Natural killer cell (primary cell): ENCODE measurements around the gene ANKRD9. TPM values are rescaled to one million over a fixed set of nuclear protein-coding genes. Genes with fewer than 3 reads are reported as not detected.
"Not testable (repeated sequence)": the region's sequence is repeated elsewhere in the genome, so short reads cannot be mapped to it uniquely, and the experiment has no call there.

Source experiments
- ATAC-seq, 3 donors: fragments of 150-1000 bp in 2 of 3; fragments of 200-7000 bp in 1 of 3; cut with Tn5 transposase; 1 replicate in 1 of 3; 2 replicates in 2 of 3; pipeline ENCODE4 v1.10.0; 2021; ENCODE audit warnings: mild to moderate bottlenecking in 2 of 3, moderate library complexity in 2 of 3
- DNase-seq, 2 donors: peaks; one replicate each; pipeline versions ENCODE4 v3.0.0 to v3.0.0-alpha.2; 2013 to 2021; ENCODE audit warnings: mixed read lengths in 1 of 2
- H3K27ac ChIP-seq: one replicate; pipeline ENCODE4 v1.5.1; 2013; ENCODE audit warnings: mild to moderate bottlenecking, low read length
- H3K27me3 ChIP-seq: one replicate; pipeline ENCODE4 v1.6.1; 2013; ENCODE audit warnings: low read length; ENCODE audit not compliant: control insufficient read depth, insufficient read depth
- H3K36me3 ChIP-seq: one replicate; pipeline ENCODE4 v1.6.1; 2013; ENCODE audit warnings: low read length; ENCODE audit not compliant: control insufficient read depth, insufficient read depth
- H3K4me1 ChIP-seq: one replicate; pipeline ENCODE4 v1.6.1; 2013; ENCODE audit warnings: low read length; ENCODE audit not compliant: control insufficient read depth, insufficient read depth
- H3K4me3 ChIP-seq: one replicate; pipeline ENCODE4 v1.5.1; 2013; ENCODE audit warnings: low read length
- H3K9me3 ChIP-seq: one replicate; pipeline ENCODE4 v1.6.1; 2013; ENCODE audit warnings: low read length; ENCODE audit not compliant: control insufficient read depth, insufficient read depth
- H3K27ac Mint-ChIP-seq, 2 donors: one replicate each; pipeline ENCODE4 v1.8.0; 2022; ENCODE audit warnings: mild to moderate bottlenecking in 2 of 2, mixed read lengths in 2 of 2, moderate library complexity in 1 of 2
- H3K27me3 Mint-ChIP-seq, 2 donors: one replicate each; pipeline ENCODE4 v1.8.0; 2022; ENCODE audit warnings: low read depth in 2 of 2, mixed read lengths in 2 of 2
- H3K36me3 Mint-ChIP-seq: one replicate; pipeline ENCODE4 v1.8.0; 2022; ENCODE audit warnings: mixed read lengths
- H3K4me1 Mint-ChIP-seq, 2 donors: one replicate each; pipeline ENCODE4 v1.8.0; 2022; ENCODE audit warnings: mixed read lengths in 2 of 2
- H3K4me3 Mint-ChIP-seq: one replicate; pipeline ENCODE4 v1.8.0; 2022; ENCODE audit warnings: mild to moderate bottlenecking, moderate library complexity, mixed read lengths
- H3K9me3 Mint-ChIP-seq, 2 donors: one replicate each; pipeline ENCODE4 v1.8.0; 2022; ENCODE audit warnings: mixed read lengths in 2 of 2
- CTCF ChIP-seq: fragments of 200-600 bp; IDR thresholded peaks from one replicate; pipeline ENCODE4 v1.8.0; 2022; ENCODE audit warnings: antibody characterized with exemption
- WGBS: methylation state at CpG from one replicate; pipeline ENCODE4 v1.1.7; 2013; ENCODE audit warnings: missing lambda C conversion rate; ENCODE audit not compliant: insufficient coverage; 5-methylcytosine and 5-hydroxymethylcytosine counted together
- intact Hi-C: fragments of 100-400 bp; cut with micrococcal nuclease; formaldehyde crosslinking; loops from one replicate; pipeline ENCODE4 v1.14.2; 2022
- total RNA-seq, 4 donors: library from RNA; stranded (reverse); fragments of 120-200 nt in 1 of 4; gene quantifications; one replicate each; pipeline versions ENCODE4 v1.2.3 to v1.2.4, GENCODE V29; 2013 to 2022

The ANKRD9 gene
- total RNA-seq, 3 donors from 2014 or later (not counting 1 experiment from before 2014, with no cell fraction given): 4.0 to 11.0 (median 9.6) TPM

- Mint-ChIP-seq H3K4me1 (no peaks in the 10 kb centered on the region), H3K4me3 (no peak overlapping the region), H3K36me3 (no peaks in the 10 kb centered on the region), H3K27me3 (no peaks in the 10 kb centered on the region), H3K27ac (peak overlapping the region in 1 of 2 donors; percentile 79), H3K9me3 (no peaks in the 10 kb centered on the region)
- 92% methylated on average over 12 of the region's 14 CpGs for WGBS
- intact Hi-C loops: no loop called here
- H3K27me3 ChIP-seq: no peaks in the 10 kb centered on the region
- H3K36me3 ChIP-seq: no peaks in the 10 kb centered on the region
- H3K9me3 ChIP-seq: no peaks in the 10 kb centered on the region
- no peak for TF ChIP-seq CTCF
- DNase-seq (no peak), ATAC-seq (no peak)
- no peak overlapping the region for H3K27ac ChIP-seq
- no peak overlapping the region for H3K4me3 ChIP-seq
- H3K4me1 ChIP-seq: peaks cover 13% of the 10 kb centered on the region
Measured at GRCh38 chr14:102556098-102556677, 46.6 kb upstream of the ANKRD9 start.

GRCh38 chr14:102554821-102555819 is 45.5 kb upstream of the ANKRD9 start:
- Mint-ChIP-seq H3K27me3 (peaks cover 3 to 5% of the 10 kb centered on the region in 2 donors), H3K4me1 (no peaks in the 10 kb centered on the region), H3K27ac (peak overlapping the region in 1 of 2 donors; percentile 79), H3K4me3 (peak overlapping the region; percentile 67), H3K36me3 (no peaks in the 10 kb centered on the region), H3K9me3 (no peaks in the 10 kb centered on the region)
- Histone ChIP-seq H3K27me3 (no peaks in the 10 kb centered on the region), H3K4me1 (peaks cover 13% of the 10 kb centered on the region), H3K9me3 (no peaks in the 10 kb centered on the region), H3K36me3 (no peaks in the 10 kb centered on the region), H3K4me3 (peak overlapping the region; percentile 67), H3K27ac (peak overlapping the region; percentile 70)
- peak; percentile 63 to 77 for DNase-seq
- WGBS: 7% methylated on average over 94 of the region's 94 CpGs
- intact Hi-C loops: no loop called here
- TF ChIP-seq CTCF: no peak
- peak; percentile 91 to 97 (median 94) for ATAC-seq

DNA sequence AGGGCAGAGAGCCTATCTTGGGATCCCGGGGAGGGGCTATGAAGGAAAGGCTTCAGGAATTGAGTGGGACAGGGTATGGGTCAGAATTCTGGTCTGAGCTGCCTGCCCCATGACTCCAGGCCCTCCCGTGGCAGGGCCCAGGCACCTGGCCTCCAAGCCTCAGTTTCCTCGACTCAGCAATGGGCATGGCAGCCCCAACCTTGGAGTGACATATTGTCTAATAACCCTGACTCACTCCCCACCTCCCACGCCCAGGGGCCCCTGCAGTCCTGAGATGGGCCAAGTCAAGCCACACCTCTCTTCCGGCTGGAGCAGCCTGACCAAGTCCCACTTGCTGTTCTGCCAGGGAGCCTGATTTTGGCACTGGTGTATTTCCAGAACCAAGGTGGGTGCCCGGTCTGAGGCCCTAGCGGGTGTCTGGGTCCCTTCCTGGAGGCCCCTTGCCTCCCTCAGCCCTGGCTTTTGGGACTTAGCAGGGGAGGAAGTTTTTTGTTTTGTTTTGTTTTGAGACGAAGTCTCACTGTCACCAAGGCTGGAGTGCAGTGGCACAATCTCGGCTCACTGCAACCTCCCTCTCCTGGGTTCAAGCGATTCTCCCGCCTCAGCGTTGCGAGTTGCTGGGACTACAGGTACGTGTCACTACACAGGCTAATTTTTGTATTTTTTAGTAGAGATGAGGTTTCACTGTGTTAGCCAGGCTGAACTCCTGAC is 42.6 kb upstream of the ANKRD9 start:
- Mint-ChIP-seq H3K36me3 (no peaks in the 10 kb centered on the region), H3K9me3 (peaks cover 0 to 3% of the 10 kb centered on the region in 2 donors), H3K27ac (no peak overlapping the region), H3K27me3 (peaks cover 6 to 17% of the 10 kb centered on the region in 2 donors), H3K4me3 (no peak overlapping the region), H3K4me1 (no peaks in the 10 kb centered on the region)
- 81% methylated on average over 14 of the region's 14 CpGs for WGBS
- peaks cover 13% of the 10 kb centered on the region for H3K4me1 ChIP-seq
- H3K36me3 ChIP-seq: no peaks in the 10 kb centered on the region
- H3K27ac ChIP-seq: no peak overlapping the region
- no peak for ATAC-seq
- no peak overlapping the region for H3K4me3 ChIP-seq
- intact Hi-C loops: no loop called here
- TF ChIP-seq CTCF: no peak
- no peaks in the 10 kb centered on the region for H3K27me3 ChIP-seq
- H3K9me3 ChIP-seq: no peaks in the 10 kb centered on the region
- DNase-seq: no peak

GRCh38 chr14:102550927-102551401 is 41.4 kb upstream of the ANKRD9 start:
- H3K36me3 Mint-ChIP-seq, DNase-seq, H3K36me3 ChIP-seq, H3K27me3 ChIP-seq, H3K9me3 Mint-ChIP-seq, intact Hi-C loops, H3K4me3 Mint-ChIP-seq, H3K9me3 ChIP-seq, H3K4me1 Mint-ChIP-seq, H3K27ac Mint-ChIP-seq, ATAC-seq, H3K4me3 ChIP-seq, H3K27ac ChIP-seq: not testable (repeated sequence)
- H3K4me1 ChIP-seq: peaks cover 11% of the 10 kb centered on the region
- 97% methylated on average over 2 of the region's 3 CpGs for WGBS
- peaks cover 11 to 17% of the 10 kb centered on the region in 2 donors for H3K27me3 Mint-ChIP-seq
